HepG2 (cell line): ENCODE measurements around the gene ABCB10. TPM values are rescaled to one million over a fixed set of nuclear protein-coding genes. Genes with fewer than 3 reads are reported as not detected.
A peak's percentile ranks its signal among the peaks of the same experiment; 100 is the strongest.

Experiments
- ARNTL ChIP-seq: sonication (generic); formaldehyde crosslinking; IDR thresholded peaks from 2 replicates; pipeline ENCODE4 v1.4.0; 2020; ENCODE audit warnings: mild to moderate bottlenecking, missing genetic modification reagents
- FOSL2 ChIP-seq: sonication (generic); formaldehyde crosslinking; IDR thresholded peaks from 2 replicates; pipeline ENCODE4 v1.4.0; 2020; ENCODE audit warnings: missing genetic modification reagents
- HCFC1 ChIP-seq: fragments of 150-350 bp; IDR thresholded peaks from 2 replicates; pipeline ENCODE4 v1.6.1; 2014; ENCODE audit warnings: low read depth, low read length
- KAT8 ChIP-seq: IDR thresholded peaks from 2 replicates; pipeline ENCODE4 v1.6.1; 2016; ENCODE audit warnings: missing genetic modification reagents, missing compliant biosample characterization
- MAZ ChIP-seq, 2 experiments: sonication (generic) in 1 of 2; formaldehyde crosslinking in 1 of 2; IDR thresholded peaks; 2 replicates each; pipeline versions ENCODE4 v1.5.0 to v1.6.1; 2012 to 2020; ENCODE audit warnings: low read depth in 2 of 2, mild to moderate bottlenecking in 2 of 2, borderline replicate concordance in 1 of 2, improper control_type of control experiment in 1 of 2, low read length in 1 of 2, missing genetic modification reagents in 1 of 2, moderate library complexity in 1 of 2
- PTBP1 ChIP-seq: fragments of 200-400 bp; formaldehyde crosslinking; IDR thresholded peaks from 2 replicates; pipeline ENCODE4 v1.6.1; 2018; ENCODE audit warnings: low read length, low read depth; ENCODE audit not compliant: poor library complexity, severe bottlenecking
- SP5 ChIP-seq: IDR thresholded peaks from 2 replicates; pipeline ENCODE4 v1.6.1; 2016; ENCODE audit warnings: low read depth, borderline replicate concordance
- XRCC5 ChIP-seq: fragments of 200-400 bp; formaldehyde crosslinking; optimal IDR thresholded peaks from 2 replicates; pipeline ENCODE3; 2017; ENCODE audit warnings: mild to moderate bottlenecking, low read length
- ZNF224 ChIP-seq: sonication (generic); formaldehyde crosslinking; IDR thresholded peaks from 2 replicates; pipeline ENCODE4 v1.5.0; 2020; ENCODE audit warnings: mild to moderate bottlenecking, missing genetic modification reagents
- ZNF282 ChIP-seq: fragments of 450-650 bp; IDR thresholded peaks from 2 replicates; pipeline ENCODE4 v1.6.1; 2018; ENCODE audit not compliant: partially characterized antibody
- ZNF446 ChIP-seq: sonication (generic); formaldehyde crosslinking; IDR thresholded peaks from 2 replicates; pipeline ENCODE4 v1.5.0; 2020; ENCODE audit warnings: mild to moderate bottlenecking, missing genetic modification reagents
- ZNF558 ChIP-seq: sonication (generic); formaldehyde crosslinking; IDR thresholded peaks from 2 replicates; pipeline ENCODE4 v1.9.0; 2022; ENCODE audit warnings: mild to moderate bottlenecking, missing genetic modification reagents, borderline replicate concordance
- ZNF563 ChIP-seq: sonication (generic); formaldehyde crosslinking; IDR thresholded peaks from 2 replicates; pipeline ENCODE4 v1.8.0; 2022; ENCODE audit warnings: mild to moderate bottlenecking, moderate library complexity, missing genetic modification reagents
- ZNF619 ChIP-seq: sonication (generic); formaldehyde crosslinking; IDR thresholded peaks from 2 replicates; pipeline ENCODE4 v1.4.0; 2020; ENCODE audit warnings: mild to moderate bottlenecking, missing genetic modification reagents
- ZNF792 ChIP-seq: IDR thresholded peaks from 2 replicates; pipeline ENCODE4 v1.6.1; 2016
- polyA plus RNA-seq, 8 experiments: library from polyadenylated mRNA; depleted of rRNA in 3 of 8; stranded (reverse) in 7 of 8; unstranded in 1 of 8; fragments of >200 nt; fragmentation: Illumina TruSeq in 4 of 8; extraction: Trizol in 4 of 8; gene quantifications; 2 replicates each; pipeline versions ENCODE4 v1.2.1 to v1.2.3, GENCODE V29; 2011 to 2016; ENCODE audit warnings: low read depth in 4 of 8, missing spikeins in 1 of 8, mixed read lengths in 1 of 8; ENCODE audit not compliant: insufficient read depth in 1 of 8
- total RNA-seq, 5 experiments: library from RNA; depleted of rRNA; stranded (reverse); fragments of >200 nt; fragmentation: Illumina TruSeq; extraction: Trizol; gene quantifications; 2 replicates each; pipeline ENCODE4 v1.2.3, GENCODE V29; 2016; ENCODE audit warnings: low read depth in 1 of 5
- TF ChIP-seq, protein P1 (sequence below): sonication (generic); formaldehyde crosslinking; IDR thresholded peaks from 2 replicates; pipeline ENCODE4 v1.9.0; 2021; ENCODE audit warnings: mild to moderate bottlenecking, missing genetic modification reagents
- TF ChIP-seq, protein P2 (sequence below): sonication (generic); formaldehyde crosslinking; IDR thresholded peaks from 2 replicates; pipeline ENCODE4 v1.5.0; 2020; ENCODE audit warnings: mild to moderate bottlenecking, missing genetic modification reagents
- TF ChIP-seq, protein P3 (sequence below): sonication (generic); formaldehyde crosslinking; IDR thresholded peaks from 2 replicates; pipeline ENCODE4 v1.4.0; 2020; ENCODE audit warnings: missing genetic modification reagents

The ABCB10 gene
- total and polyA plus RNA-seq, 2 of the 13 experiments (the other 11 are each of a cell fraction or from before 2014, with no cell fraction given) = 11.2 to 28.9 TPM

DNA sequence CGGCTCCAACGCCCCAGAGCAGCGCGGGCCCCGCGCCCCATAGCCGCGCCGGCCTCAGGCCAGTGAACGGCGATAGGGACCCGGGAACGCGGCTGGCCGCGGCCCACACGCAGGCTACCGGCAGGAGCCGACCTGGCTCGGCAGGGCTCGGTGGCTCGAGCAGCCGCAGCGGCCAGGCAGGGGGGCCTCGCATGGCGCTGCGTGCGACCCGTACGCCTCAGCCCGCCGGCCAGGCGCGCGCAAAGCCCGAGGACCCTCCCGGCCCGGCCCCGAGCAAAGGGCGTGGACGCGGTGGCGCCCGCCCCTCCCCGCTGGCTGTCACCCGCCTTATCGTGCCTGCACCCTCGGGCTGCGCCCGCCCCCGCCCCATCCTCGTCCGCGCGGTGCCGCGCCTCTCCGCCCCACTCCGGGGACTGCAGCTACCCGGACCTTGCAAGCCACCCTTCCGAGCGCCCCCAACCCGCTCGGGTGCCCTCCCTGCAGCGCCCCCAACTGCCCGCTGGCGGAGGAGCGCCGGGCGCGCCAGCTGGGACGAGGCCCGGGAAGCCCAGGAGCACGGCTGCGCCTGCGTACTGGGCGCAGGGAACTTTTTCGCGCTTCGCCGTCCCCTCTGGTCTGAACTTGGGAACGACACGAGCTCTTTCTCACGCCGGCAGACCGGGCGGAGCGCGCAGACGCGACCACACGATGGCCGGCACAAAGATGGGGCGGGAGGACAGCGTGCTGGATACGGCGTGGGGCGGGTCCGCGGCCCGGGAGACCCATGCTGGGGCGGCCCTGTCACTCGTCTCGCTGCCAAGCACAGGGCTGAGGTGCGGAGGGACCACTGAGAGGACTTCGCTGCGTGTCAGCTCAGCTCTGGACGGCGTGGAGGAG lies at the start of gene ABCB10 (continued):
- TF ChIP-seq, protein P1, sequence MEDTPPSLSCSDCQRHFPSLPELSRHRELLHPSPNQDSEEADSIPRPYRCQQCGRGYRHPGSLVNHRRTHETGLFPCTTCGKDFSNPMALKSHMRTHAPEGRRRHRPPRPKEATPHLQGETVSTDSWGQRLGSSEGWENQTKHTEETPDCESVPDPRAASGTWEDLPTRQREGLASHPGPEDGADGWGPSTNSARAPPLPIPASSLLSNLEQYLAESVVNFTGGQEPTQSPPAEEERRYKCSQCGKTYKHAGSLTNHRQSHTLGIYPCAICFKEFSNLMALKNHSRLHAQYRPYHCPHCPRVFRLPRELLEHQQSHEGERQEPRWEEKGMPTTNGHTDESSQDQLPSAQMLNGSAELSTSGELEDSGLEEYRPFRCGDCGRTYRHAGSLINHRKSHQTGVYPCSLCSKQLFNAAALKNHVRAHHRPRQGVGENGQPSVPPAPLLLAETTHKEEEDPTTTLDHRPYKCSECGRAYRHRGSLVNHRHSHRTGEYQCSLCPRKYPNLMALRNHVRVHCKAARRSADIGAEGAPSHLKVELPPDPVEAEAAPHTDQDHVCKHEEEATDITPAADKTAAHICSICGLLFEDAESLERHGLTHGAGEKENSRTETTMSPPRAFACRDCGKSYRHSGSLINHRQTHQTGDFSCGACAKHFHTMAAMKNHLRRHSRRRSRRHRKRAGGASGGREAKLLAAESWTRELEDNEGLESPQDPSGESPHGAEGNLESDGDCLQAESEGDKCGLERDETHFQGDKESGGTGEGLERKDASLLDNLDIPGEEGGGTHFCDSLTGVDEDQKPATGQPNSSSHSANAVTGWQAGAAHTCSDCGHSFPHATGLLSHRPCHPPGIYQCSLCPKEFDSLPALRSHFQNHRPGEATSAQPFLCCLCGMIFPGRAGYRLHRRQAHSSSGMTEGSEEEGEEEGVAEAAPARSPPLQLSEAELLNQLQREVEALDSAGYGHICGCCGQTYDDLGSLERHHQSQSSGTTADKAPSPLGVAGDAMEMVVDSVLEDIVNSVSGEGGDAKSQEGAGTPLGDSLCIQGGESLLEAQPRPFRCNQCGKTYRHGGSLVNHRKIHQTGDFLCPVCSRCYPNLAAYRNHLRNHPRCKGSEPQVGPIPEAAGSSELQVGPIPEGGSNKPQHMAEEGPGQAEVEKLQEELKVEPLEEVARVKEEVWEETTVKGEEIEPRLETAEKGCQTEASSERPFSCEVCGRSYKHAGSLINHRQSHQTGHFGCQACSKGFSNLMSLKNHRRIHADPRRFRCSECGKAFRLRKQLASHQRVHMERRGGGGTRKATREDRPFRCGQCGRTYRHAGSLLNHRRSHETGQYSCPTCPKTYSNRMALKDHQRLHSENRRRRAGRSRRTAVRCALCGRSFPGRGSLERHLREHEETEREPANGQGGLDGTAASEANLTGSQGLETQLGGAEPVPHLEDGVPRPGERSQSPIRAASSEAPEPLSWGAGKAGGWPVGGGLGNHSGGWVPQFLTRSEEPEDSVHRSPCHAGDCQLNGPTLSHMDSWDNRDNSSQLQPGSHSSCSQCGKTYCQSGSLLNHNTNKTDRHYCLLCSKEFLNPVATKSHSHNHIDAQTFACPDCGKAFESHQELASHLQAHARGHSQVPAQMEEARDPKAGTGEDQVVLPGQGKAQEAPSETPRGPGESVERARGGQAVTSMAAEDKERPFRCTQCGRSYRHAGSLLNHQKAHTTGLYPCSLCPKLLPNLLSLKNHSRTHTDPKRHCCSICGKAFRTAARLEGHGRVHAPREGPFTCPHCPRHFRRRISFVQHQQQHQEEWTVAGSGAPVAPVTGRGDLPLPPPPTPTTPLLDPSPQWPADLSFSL = no peak
- TF ChIP-seq FOSL2 (peak; percentile 41; the same call in 1 of the 2 replicates), ZNF558 (peak; percentile 55; the same call in 1 of the 2 replicates), ZNF282 (no peak), PTBP1 (no peak), ZNF619 (CRISPR knock-in tag) (no peak), ARNTL (CRISPR knock-in tag) (peak; percentile 80), ZNF792 (CRISPR knock-in tag) (peak; percentile 75; the same call in 1 of the 2 replicates), MAZ (IDR thresholded peaks at IDR 0.05; ENCODE audit: borderline replicate concordance, low read depth, low read length) (peak; percentile 94), MAZ (CRISPR knock-in tag; IDR thresholded peaks at IDR 0.05; ENCODE audit: low read depth) (peak; percentile 98), SP5 (CRISPR knock-in tag) (peak; percentile 9; the same call in 1 of the 2 replicates), HCFC1 (peak; percentile 62; the same call in 1 of the 2 replicates), XRCC5 (peak; percentile 93), ZNF563 (CRISPR knock-in tag) (peak; percentile 67; the same call in 1 of the 2 replicates), ZNF446 (CRISPR knock-in tag) (peak; percentile 77; the same call in 1 of the 2 replicates), ZNF224 (CRISPR knock-in tag) (peak; percentile 93), KAT8 (peak; percentile 85)
- TF ChIP-seq, protein P2, sequence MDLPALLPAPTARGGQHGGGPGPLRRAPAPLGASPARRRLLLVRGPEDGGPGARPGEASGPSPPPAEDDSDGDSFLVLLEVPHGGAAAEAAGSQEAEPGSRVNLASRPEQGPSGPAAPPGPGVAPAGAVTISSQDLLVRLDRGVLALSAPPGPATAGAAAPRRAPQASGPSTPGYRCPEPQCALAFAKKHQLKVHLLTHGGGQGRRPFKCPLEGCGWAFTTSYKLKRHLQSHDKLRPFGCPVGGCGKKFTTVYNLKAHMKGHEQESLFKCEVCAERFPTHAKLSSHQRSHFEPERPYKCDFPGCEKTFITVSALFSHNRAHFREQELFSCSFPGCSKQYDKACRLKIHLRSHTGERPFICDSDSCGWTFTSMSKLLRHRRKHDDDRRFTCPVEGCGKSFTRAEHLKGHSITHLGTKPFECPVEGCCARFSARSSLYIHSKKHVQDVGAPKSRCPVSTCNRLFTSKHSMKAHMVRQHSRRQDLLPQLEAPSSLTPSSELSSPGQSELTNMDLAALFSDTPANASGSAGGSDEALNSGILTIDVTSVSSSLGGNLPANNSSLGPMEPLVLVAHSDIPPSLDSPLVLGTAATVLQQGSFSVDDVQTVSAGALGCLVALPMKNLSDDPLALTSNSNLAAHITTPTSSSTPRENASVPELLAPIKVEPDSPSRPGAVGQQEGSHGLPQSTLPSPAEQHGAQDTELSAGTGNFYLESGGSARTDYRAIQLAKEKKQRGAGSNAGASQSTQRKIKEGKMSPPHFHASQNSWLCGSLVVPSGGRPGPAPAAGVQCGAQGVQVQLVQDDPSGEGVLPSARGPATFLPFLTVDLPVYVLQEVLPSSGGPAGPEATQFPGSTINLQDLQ (CRISPR knock-in tag) = peak; percentile 67; the same call in 1 of the 2 replicates
- TF ChIP-seq, protein P3, sequence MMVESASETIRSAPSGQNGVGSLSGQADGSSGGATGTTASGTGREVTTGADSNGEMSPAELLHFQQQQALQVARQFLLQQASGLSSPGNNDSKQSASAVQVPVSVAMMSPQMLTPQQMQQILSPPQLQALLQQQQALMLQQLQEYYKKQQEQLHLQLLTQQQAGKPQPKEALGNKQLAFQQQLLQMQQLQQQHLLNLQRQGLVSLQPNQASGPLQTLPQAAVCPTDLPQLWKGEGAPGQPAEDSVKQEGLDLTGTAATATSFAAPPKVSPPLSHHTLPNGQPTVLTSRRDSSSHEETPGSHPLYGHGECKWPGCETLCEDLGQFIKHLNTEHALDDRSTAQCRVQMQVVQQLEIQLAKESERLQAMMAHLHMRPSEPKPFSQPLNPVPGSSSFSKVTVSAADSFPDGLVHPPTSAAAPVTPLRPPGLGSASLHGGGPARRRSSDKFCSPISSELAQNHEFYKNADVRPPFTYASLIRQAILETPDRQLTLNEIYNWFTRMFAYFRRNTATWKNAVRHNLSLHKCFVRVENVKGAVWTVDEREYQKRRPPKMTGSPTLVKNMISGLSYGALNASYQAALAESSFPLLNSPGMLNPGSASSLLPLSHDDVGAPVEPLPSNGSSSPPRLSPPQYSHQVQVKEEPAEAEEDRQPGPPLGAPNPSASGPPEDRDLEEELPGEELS (CRISPR knock-in tag) = peak; percentile 54; the same call in 1 of the 2 replicates
